ENCODE measurements around the gene LTK. TPM values are rescaled to one million over a fixed set of nuclear protein-coding genes. Genes with fewer than 3 reads are reported as not detected.

Gene LTK
- total RNA-seq, 1 experiment from 2014 or later, result 0.07 TPM

GRCh38 chr15:41476416-41477048, 37.1 kb downstream of the LTK start:
- Histone ChIP-seq H3K27me3 (ENCODE audit: low read length) (no peaks in the 10 kb centered on the region), H3F3A (ENCODE audit: low read length, unreplicated experiment) (no peaks in the 10 kb centered on the region), H3K4me3 (ENCODE audit: low read length) (no peak overlapping the region), H3K79me2 (ENCODE audit: low read length) (no peaks in the 10 kb centered on the region), H3K9me2 (replicated peaks; ENCODE audit: low read length) (no peaks in the 10 kb centered on the region), H3K36me3 (ENCODE audit: low read depth, low read length) (peaks cover 50% of the 10 kb centered on the region), H4K20me1 (ENCODE audit: low read length) (no peaks in the 10 kb centered on the region), H2AFZ (ENCODE audit: low read length) (no peak overlapping the region), H3K9me3 (ENCODE audit: low read length) (no peaks in the 10 kb centered on the region), H3K4me1 (ENCODE audit: insufficient read depth, low read length) (peaks cover 20% of the 10 kb centered on the region), H3K27ac (ENCODE audit: low read length) (peak overlapping the region; percentile 37; the same call in 1 of the 2 replicates), H3K9ac (ENCODE audit: low read length) (no peak overlapping the region), H3K4me2 (ENCODE audit: low read length) (no peak overlapping the region)
- no peak for ATAC-seq
- ChIA-PET POLR2A (ENCODE audit: unreplicated experiment) (no interaction called here), CTCF (no interaction called here)
- BruUV-seq (replicated peaks), result TSS peak; percentile 93
- DNase-seq, result no peak
- TF ChIP-seq EZH2 (IDR thresholded peaks at IDR 0.05; ENCODE audit: low read length, unreplicated experiment) (no peak), EZH2phosphoT487 (IDR thresholded peaks at IDR 0.05; ENCODE audit: borderline replicate concordance, low read length) (no peak), CTCF (conservative IDR thresholded peaks at IDR 0.05; ENCODE audit: low read depth, low read length) (no peak)
- intact Hi-C loops (cut with micrococcal nuclease), result no loop called here

GRCh38 chr15:41474941-41475340, 38.7 kb downstream of the LTK start:
- no peak for TF ChIP-seq EZH2phosphoT487 (IDR thresholded peaks at IDR 0.05; ENCODE audit: borderline replicate concordance, low read length)
- no peak for TF ChIP-seq CTCF (conservative IDR thresholded peaks at IDR 0.05; ENCODE audit: low read depth, low read length)
- no peak for TF ChIP-seq EZH2 (IDR thresholded peaks at IDR 0.05; ENCODE audit: low read length, unreplicated experiment)
- intact Hi-C loops (cut with micrococcal nuclease), result no loop called here
- ChIA-PET CTCF (interaction anchor here (0.6 to 0.8 kb wide), 2 partner anchors 8 to 15 kb away, joined by 3 to 5 read pairs; no protein-coding TSS in a partner anchor), POLR2A (ENCODE audit: unreplicated experiment) (no interaction called here)
- H3F3A ChIP-seq (ENCODE audit: low read length, unreplicated experiment), result no peaks in the 10 kb centered on the region
- no peaks in the 10 kb centered on the region for H3K79me2 ChIP-seq (ENCODE audit: low read length)
- peak overlapping the region; percentile 56 for H3K27ac ChIP-seq (ENCODE audit: low read length)
- H2AFZ ChIP-seq (ENCODE audit: low read length), result no peak overlapping the region
- peaks cover 20% of the 10 kb centered on the region for H3K4me1 ChIP-seq (ENCODE audit: insufficient read depth, low read length)
- no peak overlapping the region for H3K9ac ChIP-seq (ENCODE audit: low read length)
- no peaks in the 10 kb centered on the region for H3K9me3 ChIP-seq (ENCODE audit: low read length)
- peak; percentile 75 for DNase-seq
- H4K20me1 ChIP-seq (ENCODE audit: low read length), result no peaks in the 10 kb centered on the region
- no peak overlapping the region for H3K4me3 ChIP-seq (ENCODE audit: low read length)
- no peaks in the 10 kb centered on the region for H3K27me3 ChIP-seq (ENCODE audit: low read length)
- BruUV-seq (replicated peaks), result no TSS peak
- no peaks in the 10 kb centered on the region for H3K9me2 ChIP-seq (replicated peaks; ENCODE audit: low read length)
- peaks cover 54% of the 10 kb centered on the region for H3K36me3 ChIP-seq (ENCODE audit: low read depth, low read length)
- peak; percentile 88 for ATAC-seq
- H3K4me2 ChIP-seq (ENCODE audit: low read length), result 0 out of 2 replicates have a peak overlapping the region, but pooled peaks have one; percentile 1

- Histone ChIP-seq H3K9me2 (replicated peaks; ENCODE audit: low read length) (no peaks in the 10 kb centered on the region), H3K4me1 (ENCODE audit: insufficient read depth, low read length) (peaks cover 20% of the 10 kb centered on the region), H3F3A (ENCODE audit: low read length, unreplicated experiment) (no peaks in the 10 kb centered on the region), H3K79me2 (ENCODE audit: low read length) (no peaks in the 10 kb centered on the region), H3K4me3 (ENCODE audit: low read length) (no peak overlapping the region), H3K27ac (ENCODE audit: low read length) (peak overlapping the region; percentile 56), H3K4me2 (ENCODE audit: low read length) (0 out of 2 replicates have a peak overlapping the region, but pooled peaks have one; percentile 1), H3K36me3 (ENCODE audit: low read depth, low read length) (peaks cover 56% of the 10 kb centered on the region), H3K9ac (ENCODE audit: low read length) (no peak overlapping the region), H3K9me3 (ENCODE audit: low read length) (no peaks in the 10 kb centered on the region), H2AFZ (ENCODE audit: low read length) (no peak overlapping the region), H4K20me1 (ENCODE audit: low read length) (no peaks in the 10 kb centered on the region), H3K27me3 (ENCODE audit: low read length) (no peaks in the 10 kb centered on the region)
- DNase-seq (no peak), ATAC-seq (peak; percentile 37)
- CTCF ChIA-PET, result no interaction called here
- POLR2A ChIA-PET (ENCODE audit: unreplicated experiment), result interaction anchor here (0.5 kb wide), 1 partner anchor 31 kb away, joined by 3 read pairs; no protein-coding TSS in a partner anchor
- intact Hi-C loops (cut with micrococcal nuclease), result no loop called here
- TF ChIP-seq EZH2 (IDR thresholded peaks at IDR 0.05; ENCODE audit: low read length, unreplicated experiment), result no peak
- TF ChIP-seq EZH2phosphoT487 (IDR thresholded peaks at IDR 0.05; ENCODE audit: borderline replicate concordance, low read length), result no peak
- peak; percentile 28 for TF ChIP-seq CTCF (conservative IDR thresholded peaks at IDR 0.05; ENCODE audit: low read depth, low read length)
- BruUV-seq (replicated peaks), result no TSS peak
Measured at GRCh38 chr15:41474436-41474835, 39.2 kb downstream of the LTK start.

Measured in PC-3 (cell line).